GM10266 (cell line): Measurements from ENCODE around the gene CALD1.

Source experiments
- DNase-seq: peaks from one replicate; pipeline ENCODE4 v3.0.0; 2012; ENCODE audit errors: extremely low spot score
- CTCF ChIP-seq: IDR thresholded peaks from 2 replicates; pipeline ENCODE4 v1.5.1; 2012; ENCODE audit warnings: mild to moderate bottlenecking, low read depth; ENCODE audit not compliant: control insufficient read depth, insufficient read depth; ENCODE audit errors: missing control alignments

Gene CALD1

DNA sequence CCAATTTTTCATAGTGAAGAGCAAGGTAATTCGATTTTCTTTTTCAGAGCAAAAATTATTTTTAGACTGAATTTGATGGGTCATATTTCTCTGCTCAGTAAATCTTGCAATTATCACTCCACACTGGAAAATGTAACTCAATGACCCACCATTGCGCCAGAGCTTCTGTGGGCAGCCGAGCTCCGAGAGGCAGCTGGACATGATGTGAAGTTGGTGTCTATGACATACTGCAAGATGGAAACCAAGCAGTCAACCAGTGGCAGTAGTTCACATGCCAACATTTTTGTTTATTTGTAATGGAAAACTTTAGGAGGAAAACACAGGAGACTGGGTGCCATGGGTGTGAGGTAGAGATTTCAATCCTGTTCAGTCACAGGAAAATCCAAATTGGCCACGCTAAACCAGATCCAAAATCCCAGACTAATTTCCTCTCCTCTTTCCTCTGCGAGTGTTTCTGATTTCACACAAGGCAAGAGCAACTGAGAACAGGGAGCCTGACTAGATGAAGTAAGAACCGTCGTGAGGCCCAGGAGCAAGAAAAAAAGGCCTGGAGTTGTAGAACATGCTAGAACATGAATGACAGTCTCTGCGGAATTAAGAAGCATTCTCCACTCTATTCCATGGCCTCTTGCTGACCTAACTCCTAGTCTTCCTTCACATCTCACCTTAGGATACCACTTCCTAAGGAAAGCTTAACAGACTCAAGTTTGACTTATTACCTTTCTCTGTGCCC, 39.3 kb downstream of the CALD1 start:
- TF ChIP-seq CTCF = no peak
- no peak for DNase-seq

DNA sequence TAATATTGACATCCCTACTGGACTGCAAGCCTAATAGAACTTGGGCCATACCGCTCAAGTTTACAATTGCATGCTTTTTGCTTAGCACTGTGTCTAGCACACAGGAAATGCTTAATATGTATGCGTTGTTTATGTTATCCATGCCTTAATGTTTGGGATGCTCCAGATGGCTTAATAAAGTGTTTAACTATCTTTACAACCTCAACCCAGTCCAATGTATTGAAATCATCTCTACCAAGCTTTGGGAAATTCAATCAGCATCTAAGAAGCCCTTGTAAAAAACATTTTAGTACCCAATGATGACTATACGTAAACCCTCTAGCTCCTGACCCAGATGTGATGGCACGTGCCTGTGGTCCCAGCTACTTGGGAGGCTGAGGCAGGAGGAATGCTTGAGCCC, 40.0 kb downstream of the CALD1 start:
- DNase-seq = no peak
- no peak for TF ChIP-seq CTCF

- TF ChIP-seq CTCF = no peak
- no peak for DNase-seq
Measured at GRCh38 chr7:134820295-134820694, 40.9 kb downstream of the CALD1 start.

GRCh38 chr7:134820778-134821177, 41.3 kb downstream of the CALD1 start:
- DNase-seq = no peak
- TF ChIP-seq CTCF = no peak

DNA sequence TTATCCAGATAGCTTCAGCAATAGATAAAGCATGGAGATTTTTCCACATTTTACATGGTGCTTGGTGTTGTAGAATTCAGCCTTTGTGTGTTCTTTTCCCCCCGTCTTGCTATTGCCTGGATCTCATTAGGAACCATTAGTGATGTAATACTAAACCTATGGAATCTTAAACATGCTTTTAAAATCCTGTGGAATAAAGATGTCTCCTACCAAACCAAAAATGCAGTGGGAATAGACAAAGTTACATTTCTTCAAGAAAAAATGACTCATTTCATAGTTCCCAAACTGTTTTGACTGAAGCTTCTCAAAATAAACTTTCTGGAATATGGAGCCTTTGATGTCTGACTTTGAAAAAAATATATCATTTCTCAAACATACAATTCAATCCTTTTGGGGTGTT, 44.0 kb downstream of the CALD1 start:
- no peak for TF ChIP-seq CTCF
- no peak for DNase-seq

DNA sequence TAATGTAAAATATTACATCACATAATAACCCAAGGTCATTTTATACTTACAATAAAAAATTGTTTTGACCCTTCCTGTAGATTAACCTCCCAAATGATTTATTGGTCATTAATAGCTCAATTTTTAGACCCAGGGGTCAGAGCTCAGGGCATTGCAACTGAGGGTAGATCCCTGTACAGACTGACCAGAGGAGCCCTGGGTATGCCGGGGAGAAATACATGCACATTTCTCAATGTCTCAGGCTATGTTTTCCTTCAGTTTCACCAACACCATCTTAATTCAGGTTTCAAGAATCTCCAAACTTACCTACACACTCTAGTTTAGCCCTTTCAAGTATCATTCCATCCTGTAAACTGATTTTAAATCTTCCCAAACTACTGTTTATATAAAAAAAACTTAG, 46.2 kb downstream of the CALD1 start:
- no peak for TF ChIP-seq CTCF
- no peak for DNase-seq

DNA sequence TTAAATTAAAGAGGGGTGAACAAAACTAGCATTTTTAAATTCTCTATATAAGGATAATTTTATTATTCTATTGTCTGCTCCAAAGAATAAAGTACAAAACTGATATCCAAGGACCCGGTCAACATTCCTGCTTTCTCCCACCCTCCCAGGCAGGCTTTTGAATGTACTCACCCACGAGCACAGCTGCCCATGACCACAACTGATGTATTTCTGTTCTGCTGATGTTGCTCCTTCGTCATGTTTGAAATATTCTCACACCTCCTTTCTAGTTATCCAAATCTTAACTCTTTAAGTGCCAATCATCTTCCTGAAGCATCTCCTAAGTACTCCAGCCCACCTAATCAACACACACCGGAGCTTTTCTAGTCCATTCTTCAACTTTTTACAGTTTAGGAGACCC, 46.7 kb downstream of the CALD1 start:
- no peak for DNase-seq
- TF ChIP-seq CTCF = no peak
